ENCODE measurements around the gene KCNMB1. TPM values are rescaled to one million over a fixed set of nuclear protein-coding genes. Genes with fewer than 3 reads are reported as not detected.

The KCNMB1 gene
- total RNA-seq, 3 donors from 2014 or later (not counting 1 experiment from before 2014, with no cell fraction given): 0.23 to 0.48 (median 0.35) TPM

DNA sequence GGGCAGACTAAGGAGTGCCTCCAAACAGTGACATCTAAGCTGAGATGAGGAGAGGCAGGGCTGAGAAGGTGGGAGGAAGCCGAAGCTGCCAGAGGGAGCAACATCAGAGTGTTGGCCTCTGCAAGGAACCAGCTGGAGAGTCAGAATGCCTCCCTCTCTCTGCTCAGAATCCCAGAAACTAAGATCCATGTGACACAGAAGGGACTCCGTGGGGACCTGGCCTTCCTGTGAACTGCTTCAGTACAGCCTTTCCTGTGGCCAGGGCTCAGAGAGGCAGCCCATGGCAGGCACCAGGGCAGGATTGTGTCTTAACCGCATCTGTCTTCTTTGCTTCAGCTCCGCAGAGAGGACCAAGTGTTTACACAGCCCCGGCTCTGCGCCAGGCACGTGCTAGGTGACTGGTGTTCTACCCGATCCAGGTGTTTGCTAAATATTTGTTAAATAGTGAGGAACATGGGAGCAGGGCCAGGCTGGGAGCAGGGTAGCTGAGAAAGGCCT, 33.5 kb downstream of the KCNMB1 start:
- Histone ChIP-seq H3K4me3 (ENCODE audit: low read length) (no peak overlapping the region), H3K4me1 (ENCODE audit: control insufficient read depth, insufficient read depth, low read length) (peaks cover 17% of the 10 kb centered on the region), H3K27ac (ENCODE audit: low read length) (no peak overlapping the region), H3K36me3 (ENCODE audit: control insufficient read depth, insufficient read depth, low read length) (no peaks in the 10 kb centered on the region), H3K9me3 (ENCODE audit: control insufficient read depth, insufficient read depth, low read length) (no peaks in the 10 kb centered on the region), H3K27me3 (ENCODE audit: control insufficient read depth, insufficient read depth, low read length) (no peaks in the 10 kb centered on the region)
- TF ChIP-seq CTCF (IDR thresholded peaks at IDR 0.05): no peak
- DNase-seq (no peak), ATAC-seq (no peak)
- H3K27me3 Mint-ChIP-seq (ENCODE audit: low read depth in 2 of 2): peaks cover 0 to 14% of the 10 kb centered on the region in 2 donors
- H3K4me1 Mint-ChIP-seq: no peaks in the 10 kb centered on the region
- intact Hi-C loops (cut with micrococcal nuclease): no loop called here
- H3K27ac Mint-ChIP-seq: no peak overlapping the region
- 89% methylated on average over 8 of the region's 8 CpGs for WGBS (ENCODE audit: insufficient coverage)
- H3K36me3 Mint-ChIP-seq: no peaks in the 10 kb centered on the region
- no peaks in the 10 kb centered on the region for H3K9me3 Mint-ChIP-seq
- no peak overlapping the region for H3K4me3 Mint-ChIP-seq

GRCh38 chr5:170353961-170354360, 35.2 kb downstream of the KCNMB1 start:
- no peaks in the 10 kb centered on the region for H3K27me3 ChIP-seq (ENCODE audit: control insufficient read depth, insufficient read depth, low read length)
- TF ChIP-seq CTCF (IDR thresholded peaks at IDR 0.05): no peak
- intact Hi-C loops (cut with micrococcal nuclease): no loop called here
- H3K9me3 ChIP-seq (ENCODE audit: control insufficient read depth, insufficient read depth, low read length): no peaks in the 10 kb centered on the region
- Mint-ChIP-seq H3K27me3 (ENCODE audit: low read depth in 2 of 2) (peaks cover 10 to 22% of the 10 kb centered on the region in 2 donors), H3K36me3 (no peaks in the 10 kb centered on the region), H3K27ac (no peak overlapping the region), H3K4me3 (no peak overlapping the region), H3K4me1 (no peaks in the 10 kb centered on the region), H3K9me3 (no peaks in the 10 kb centered on the region)
- H3K4me1 ChIP-seq (ENCODE audit: control insufficient read depth, insufficient read depth, low read length): peaks cover 16% of the 10 kb centered on the region
- no peak overlapping the region for H3K27ac ChIP-seq (ENCODE audit: low read length)
- ATAC-seq (no peak), DNase-seq (no peak)
- 85% methylated on average over 9 of the region's 9 CpGs for WGBS (ENCODE audit: insufficient coverage)
- H3K36me3 ChIP-seq (ENCODE audit: control insufficient read depth, insufficient read depth, low read length): no peaks in the 10 kb centered on the region
- no peak overlapping the region for H3K4me3 ChIP-seq (ENCODE audit: low read length)

- Histone ChIP-seq H3K27me3 (ENCODE audit: control insufficient read depth, insufficient read depth, low read length) (no peaks in the 10 kb centered on the region), H3K27ac (ENCODE audit: low read length) (no peak overlapping the region), H3K9me3 (ENCODE audit: control insufficient read depth, insufficient read depth, low read length) (no peaks in the 10 kb centered on the region), H3K36me3 (ENCODE audit: control insufficient read depth, insufficient read depth, low read length) (no peaks in the 10 kb centered on the region), H3K4me1 (ENCODE audit: control insufficient read depth, insufficient read depth, low read length) (peaks cover 12% of the 10 kb centered on the region), H3K4me3 (ENCODE audit: low read length) (no peak overlapping the region)
- H3K27ac Mint-ChIP-seq: no peak overlapping the region
- no peaks in the 10 kb centered on the region for H3K4me1 Mint-ChIP-seq
- no peaks in the 10 kb centered on the region for H3K36me3 Mint-ChIP-seq
- ATAC-seq (no peak), DNase-seq (no peak)
- H3K9me3 Mint-ChIP-seq: no peaks in the 10 kb centered on the region
- 40% methylated on average over 17 of the region's 18 CpGs for WGBS (ENCODE audit: insufficient coverage)
- intact Hi-C loops (cut with micrococcal nuclease): no loop called here
- no peak overlapping the region for H3K4me3 Mint-ChIP-seq
- peaks cover 18 to 29% of the 10 kb centered on the region in 2 donors for H3K27me3 Mint-ChIP-seq (ENCODE audit: low read depth in 2 of 2)
- TF ChIP-seq CTCF (IDR thresholded peaks at IDR 0.05): no peak
Measured at GRCh38 chr5:170353011-170353761, 36.0 kb downstream of the KCNMB1 start.
